SH-SY5Y (cell line): ENCODE results near the gene PPP1R18.

Experiments used
- GATA2 ChIP-seq: IDR thresholded peaks from 2 replicates; pipeline ENCODE4 v1.6.1; 2011; ENCODE audit warnings: mild to moderate bottlenecking, low read depth, low read length
- GATA3 ChIP-seq: IDR thresholded peaks from 2 replicates; pipeline ENCODE4 v1.6.1; 2011; ENCODE audit warnings: low read depth, mild to moderate bottlenecking, low read length, moderate library complexity

PPP1R18 gene

DNA sequence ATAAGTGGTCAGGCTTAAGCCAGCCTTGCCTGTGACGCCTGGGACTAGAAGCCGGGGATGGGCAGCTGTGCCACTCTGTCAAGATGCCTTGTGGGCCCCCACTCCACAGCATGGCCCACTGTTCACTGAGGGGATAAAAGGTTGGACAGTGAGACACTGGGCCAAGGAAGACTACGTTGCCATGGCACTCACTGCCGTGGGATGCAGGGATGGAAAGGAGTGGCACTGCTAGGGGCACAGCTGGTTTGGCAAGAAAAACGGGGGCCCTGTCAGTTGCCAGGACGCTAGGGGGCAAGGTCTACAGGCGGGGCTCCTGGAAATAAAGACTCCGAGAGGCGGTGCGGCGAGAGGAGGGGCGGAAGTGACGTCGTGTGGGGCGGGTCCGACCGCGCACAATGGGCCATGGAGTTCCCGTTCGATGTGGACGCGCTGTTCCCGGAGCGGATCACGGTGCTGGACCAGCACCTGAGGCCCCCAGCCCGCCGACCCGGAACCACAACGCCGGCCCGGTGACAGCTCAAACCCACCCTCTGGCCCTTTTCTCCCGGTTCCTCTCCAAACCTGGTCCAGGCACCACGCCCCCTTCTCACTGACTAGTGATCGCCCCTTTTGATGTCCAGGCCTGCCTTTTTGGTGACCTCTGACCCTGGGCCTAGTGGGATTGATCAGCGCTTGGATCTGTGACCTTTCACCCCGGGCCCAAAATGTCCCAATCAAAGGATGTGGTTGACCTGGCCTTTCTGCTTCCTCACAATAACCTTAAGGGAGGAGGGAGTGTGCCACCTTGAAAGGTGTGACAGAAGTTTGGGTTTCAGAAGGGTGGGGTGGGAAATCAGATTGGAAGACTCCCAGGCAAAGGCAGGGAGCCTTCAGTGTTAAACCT, 59.7 kb downstream of the PPP1R18 start, which contains the start of gene ATAT1:
ATAT1 (plus strand) TSS at position 391 of the 883 bp plus-strand sequence.
- TF ChIP-seq GATA3 = no peak
- peak; percentile 6; the same call in 1 of the 2 replicates for TF ChIP-seq GATA2
